Measurements from ENCODE around the gene PHIP.

Gene PHIP

DNA sequence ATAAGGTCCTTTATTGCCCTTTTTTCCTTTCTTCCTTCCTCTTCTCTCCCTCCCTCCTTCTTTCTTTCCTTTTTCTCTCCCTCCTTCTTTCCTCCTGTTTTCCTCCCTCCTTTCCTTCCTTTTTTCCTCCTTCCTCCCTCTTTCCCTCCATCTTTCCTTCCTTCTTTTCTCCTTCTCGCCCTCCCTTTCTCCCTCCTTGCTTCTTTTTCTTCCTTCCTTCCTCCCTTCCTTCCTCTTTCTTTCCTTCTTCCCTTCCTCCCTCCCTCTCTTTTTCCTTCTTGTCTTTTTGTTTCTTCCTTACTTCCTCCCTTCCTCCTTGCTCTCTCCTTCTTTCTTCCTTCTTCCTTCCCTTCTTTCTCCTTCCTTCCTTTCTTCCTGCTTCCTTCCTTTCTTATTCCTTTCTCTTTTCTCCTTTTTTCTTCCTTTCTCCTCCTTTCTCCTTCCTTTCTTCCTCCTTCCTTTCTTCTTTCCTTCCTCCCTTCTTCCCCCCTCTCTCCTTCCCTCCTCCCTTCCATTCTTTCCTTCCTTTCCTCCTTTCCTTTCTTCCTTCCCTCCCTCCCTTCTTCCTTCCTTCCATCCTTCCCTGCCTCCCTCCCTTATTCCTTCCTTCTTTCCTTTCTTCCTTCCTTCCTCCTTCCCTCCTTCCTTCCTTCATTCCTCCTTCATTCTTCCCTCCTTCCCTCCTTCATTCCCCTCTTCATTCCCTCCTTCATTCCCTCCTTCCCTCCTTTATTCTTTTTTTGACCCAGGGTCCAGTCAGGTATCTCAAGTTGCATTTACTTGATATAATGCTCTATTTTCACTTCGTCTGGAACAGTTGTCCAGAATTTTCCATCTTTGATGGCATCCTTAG lies 11.7 kb upstream of the PHIP start:
- no peak overlapping the region for H3K9ac ChIP-seq (ENCODE audit: low read length)
- H3F3A ChIP-seq (ENCODE audit: insufficient read depth, low read length): no peaks in the 10 kb centered on the region
- H3K27ac ChIP-seq (ENCODE audit: low read depth, low read length, poor library complexity, severe bottlenecking): no peak overlapping the region
- H3K27me3 ChIP-seq (ENCODE audit: insufficient read depth, low read length): no peaks in the 10 kb centered on the region
- no peak overlapping the region for H3K4me2 ChIP-seq (ENCODE audit: low read length)
- peaks cover 3% of the 10 kb centered on the region; the same call in 1 of the 2 replicates for H3K9me3 ChIP-seq (ENCODE audit: low read length)
- H2AFZ ChIP-seq (ENCODE audit: low read length): no peak overlapping the region
- H3K9me2 ChIP-seq (ENCODE audit: low read depth, low read length): no peaks in the 10 kb centered on the region
- TF ChIP-seq, protein P1, sequence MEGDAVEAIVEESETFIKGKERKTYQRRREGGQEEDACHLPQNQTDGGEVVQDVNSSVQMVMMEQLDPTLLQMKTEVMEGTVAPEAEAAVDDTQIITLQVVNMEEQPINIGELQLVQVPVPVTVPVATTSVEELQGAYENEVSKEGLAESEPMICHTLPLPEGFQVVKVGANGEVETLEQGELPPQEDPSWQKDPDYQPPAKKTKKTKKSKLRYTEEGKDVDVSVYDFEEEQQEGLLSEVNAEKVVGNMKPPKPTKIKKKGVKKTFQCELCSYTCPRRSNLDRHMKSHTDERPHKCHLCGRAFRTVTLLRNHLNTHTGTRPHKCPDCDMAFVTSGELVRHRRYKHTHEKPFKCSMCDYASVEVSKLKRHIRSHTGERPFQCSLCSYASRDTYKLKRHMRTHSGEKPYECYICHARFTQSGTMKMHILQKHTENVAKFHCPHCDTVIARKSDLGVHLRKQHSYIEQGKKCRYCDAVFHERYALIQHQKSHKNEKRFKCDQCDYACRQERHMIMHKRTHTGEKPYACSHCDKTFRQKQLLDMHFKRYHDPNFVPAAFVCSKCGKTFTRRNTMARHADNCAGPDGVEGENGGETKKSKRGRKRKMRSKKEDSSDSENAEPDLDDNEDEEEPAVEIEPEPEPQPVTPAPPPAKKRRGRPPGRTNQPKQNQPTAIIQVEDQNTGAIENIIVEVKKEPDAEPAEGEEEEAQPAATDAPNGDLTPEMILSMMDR (IDR thresholded peaks at IDR 0.05; ENCODE audit: low read length): no peak
- TF ChIP-seq EZH2 (IDR thresholded peaks at IDR 0.05; ENCODE audit: borderline replicate concordance, low read length): no peak
- no peaks in the 10 kb centered on the region for H4K20me1 ChIP-seq (ENCODE audit: insufficient read depth, low read length)
- H3K4me3 ChIP-seq (ENCODE audit: low read depth, low read length, poor library complexity, severe bottlenecking): no peak overlapping the region
- H3K4me1 ChIP-seq (ENCODE audit: insufficient read depth, low read length, severe bottlenecking): no peaks in the 10 kb centered on the region
- no peaks in the 10 kb centered on the region for H3K79me2 ChIP-seq (ENCODE audit: insufficient read depth, low read length)
- H3K36me3 ChIP-seq (ENCODE audit: insufficient read depth, low read length): no peaks in the 10 kb centered on the region

DNA sequence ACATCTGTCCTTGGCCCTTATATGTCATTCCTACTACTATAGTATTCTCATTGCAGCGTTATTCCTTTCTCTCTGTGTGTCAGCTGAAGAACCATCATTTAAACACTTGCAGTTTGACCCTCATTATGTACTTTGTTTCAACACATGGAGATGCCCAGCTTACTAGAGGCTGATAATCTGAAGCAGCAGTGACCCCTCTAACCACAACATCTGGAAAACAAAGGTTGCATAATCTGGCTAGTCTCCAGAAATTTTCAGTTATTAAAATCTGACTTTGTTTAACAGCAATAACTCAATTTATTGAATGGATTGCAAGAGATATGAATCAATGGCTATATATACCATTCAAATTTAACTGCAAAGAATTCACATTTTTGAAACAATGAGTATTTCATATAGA lies 6.6 kb upstream of the PHIP start:
- H3F3A ChIP-seq (ENCODE audit: insufficient read depth, low read length): no peaks in the 10 kb centered on the region
- H3K9me3 ChIP-seq (ENCODE audit: low read length): peaks cover 3% of the 10 kb centered on the region; the same call in 1 of the 2 replicates
- H2AFZ ChIP-seq (ENCODE audit: low read length): no peak overlapping the region
- peaks cover 2% of the 10 kb centered on the region for H3K4me1 ChIP-seq (ENCODE audit: insufficient read depth, low read length, severe bottlenecking)
- H3K36me3 ChIP-seq (ENCODE audit: insufficient read depth, low read length): no peaks in the 10 kb centered on the region
- TF ChIP-seq EZH2 (IDR thresholded peaks at IDR 0.05; ENCODE audit: borderline replicate concordance, low read length): no peak
- TF ChIP-seq, protein P1 (IDR thresholded peaks at IDR 0.05; ENCODE audit: low read length): no peak
- H3K4me3 ChIP-seq (ENCODE audit: low read depth, low read length, poor library complexity, severe bottlenecking): no peak overlapping the region
- H4K20me1 ChIP-seq (ENCODE audit: insufficient read depth, low read length): no peaks in the 10 kb centered on the region
- no peaks in the 10 kb centered on the region for H3K79me2 ChIP-seq (ENCODE audit: insufficient read depth, low read length)
- H3K4me2 ChIP-seq (ENCODE audit: low read length): no peak overlapping the region
- no peaks in the 10 kb centered on the region for H3K9me2 ChIP-seq (ENCODE audit: low read depth, low read length)
- no peaks in the 10 kb centered on the region for H3K27me3 ChIP-seq (ENCODE audit: insufficient read depth, low read length)
- no peak overlapping the region for H3K9ac ChIP-seq (ENCODE audit: low read length)
- H3K27ac ChIP-seq (ENCODE audit: low read depth, low read length, poor library complexity, severe bottlenecking): no peak overlapping the region

DNA sequence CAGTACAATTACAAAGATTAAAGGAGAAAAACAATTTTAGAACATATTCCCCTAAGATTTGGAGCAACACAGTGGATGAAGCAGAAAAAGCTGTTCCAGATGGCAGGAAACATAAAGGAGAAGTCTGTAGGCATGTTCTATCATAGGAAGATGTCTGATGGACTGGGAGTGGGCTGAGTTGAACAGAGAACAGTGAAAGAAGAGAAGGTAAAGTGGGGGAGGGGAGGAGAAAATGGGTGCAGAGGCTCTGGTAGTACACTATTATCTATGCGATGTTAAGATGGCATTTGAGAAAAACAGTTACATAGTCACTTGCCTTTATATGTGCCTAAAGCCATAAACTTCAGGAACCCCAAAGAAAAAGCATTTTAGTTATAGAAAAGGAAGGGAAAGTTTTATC lies 4.2 kb upstream of the PHIP start:
- H3K9me3 ChIP-seq (ENCODE audit: low read length): peaks cover 3% of the 10 kb centered on the region; the same call in 1 of the 2 replicates
- no peaks in the 10 kb centered on the region for H3K9me2 ChIP-seq (ENCODE audit: low read depth, low read length)
- TF ChIP-seq, protein P1 (IDR thresholded peaks at IDR 0.05; ENCODE audit: low read length): no peak
- TF ChIP-seq EZH2 (IDR thresholded peaks at IDR 0.05; ENCODE audit: borderline replicate concordance, low read length): no peak
- no peaks in the 10 kb centered on the region for H4K20me1 ChIP-seq (ENCODE audit: insufficient read depth, low read length)
- no peaks in the 10 kb centered on the region for H3F3A ChIP-seq (ENCODE audit: insufficient read depth, low read length)
- H3K36me3 ChIP-seq (ENCODE audit: insufficient read depth, low read length): no peaks in the 10 kb centered on the region
- peaks cover 11% of the 10 kb centered on the region for H3K4me1 ChIP-seq (ENCODE audit: insufficient read depth, low read length, severe bottlenecking)
- no peak overlapping the region for H3K27ac ChIP-seq (ENCODE audit: low read depth, low read length, poor library complexity, severe bottlenecking)
- H3K4me3 ChIP-seq (ENCODE audit: low read depth, low read length, poor library complexity, severe bottlenecking): no peak overlapping the region
- H3K4me2 ChIP-seq (ENCODE audit: low read length): no peak overlapping the region
- H3K79me2 ChIP-seq (ENCODE audit: insufficient read depth, low read length): no peaks in the 10 kb centered on the region
- H2AFZ ChIP-seq (ENCODE audit: low read length): no peak overlapping the region
- H3K9ac ChIP-seq (ENCODE audit: low read length): no peak overlapping the region
- no peaks in the 10 kb centered on the region for H3K27me3 ChIP-seq (ENCODE audit: insufficient read depth, low read length)
